Measurements from ENCODE around the gene WDR53. TPM values are rescaled to one million over a fixed set of nuclear protein-coding genes. Genes with fewer than 3 reads are reported as not detected.
"Not testable (repeated sequence)": the region's sequence is repeated elsewhere in the genome, so short reads cannot be mapped to it uniquely, and the experiment has no call there.

The WDR53 gene
- total RNA-seq, 1 experiment from 2014 or later, result 20.3 TPM

DNA sequence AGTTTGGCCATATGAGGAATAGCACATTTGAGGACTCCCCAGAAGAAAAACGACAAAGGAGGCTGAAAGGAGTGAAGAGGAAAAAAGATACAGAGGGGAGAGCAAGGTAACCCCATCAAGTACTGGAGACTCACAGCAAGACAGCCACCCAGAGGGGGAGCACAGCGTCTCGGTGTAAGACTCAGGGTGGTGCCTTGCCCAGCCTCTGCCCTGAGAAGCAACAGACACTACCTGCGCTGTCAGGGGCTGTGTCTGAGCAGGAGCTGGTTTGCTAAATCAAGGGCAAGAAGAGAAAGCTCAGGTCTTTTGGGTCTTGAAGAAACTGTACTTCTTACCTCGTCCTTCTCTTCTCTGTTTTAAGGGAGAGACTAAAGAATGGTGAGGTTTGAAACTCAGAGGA, 28.0 kb upstream of the WDR53 start:
- BruUV-seq (replicated peaks), result no TSS peak
- CTCF ChIA-PET, result interaction anchor here (0.5 to 0.9 kb wide), 2 partner anchors 68 to 93 kb away, joined by 3 read pairs; no protein-coding TSS in a partner anchor
- Mint-ChIP-seq H3K27me3 (ENCODE audit: unreplicated experiment) (peaks cover 25% of the 10 kb centered on the region), H3K4me3 (ENCODE audit: low read depth, unreplicated experiment) (no peak overlapping the region), H3K4me1 (ENCODE audit: low read depth, unreplicated experiment) (no peaks in the 10 kb centered on the region), H3K27ac (ENCODE audit: unreplicated experiment) (no peak overlapping the region), H3K9me3 (ENCODE audit: low read depth, unreplicated experiment) (no peaks in the 10 kb centered on the region), H3K36me3 (ENCODE audit: insufficient read depth, unreplicated experiment) (no peaks in the 10 kb centered on the region)
- TF ChIP-seq, protein P1, sequence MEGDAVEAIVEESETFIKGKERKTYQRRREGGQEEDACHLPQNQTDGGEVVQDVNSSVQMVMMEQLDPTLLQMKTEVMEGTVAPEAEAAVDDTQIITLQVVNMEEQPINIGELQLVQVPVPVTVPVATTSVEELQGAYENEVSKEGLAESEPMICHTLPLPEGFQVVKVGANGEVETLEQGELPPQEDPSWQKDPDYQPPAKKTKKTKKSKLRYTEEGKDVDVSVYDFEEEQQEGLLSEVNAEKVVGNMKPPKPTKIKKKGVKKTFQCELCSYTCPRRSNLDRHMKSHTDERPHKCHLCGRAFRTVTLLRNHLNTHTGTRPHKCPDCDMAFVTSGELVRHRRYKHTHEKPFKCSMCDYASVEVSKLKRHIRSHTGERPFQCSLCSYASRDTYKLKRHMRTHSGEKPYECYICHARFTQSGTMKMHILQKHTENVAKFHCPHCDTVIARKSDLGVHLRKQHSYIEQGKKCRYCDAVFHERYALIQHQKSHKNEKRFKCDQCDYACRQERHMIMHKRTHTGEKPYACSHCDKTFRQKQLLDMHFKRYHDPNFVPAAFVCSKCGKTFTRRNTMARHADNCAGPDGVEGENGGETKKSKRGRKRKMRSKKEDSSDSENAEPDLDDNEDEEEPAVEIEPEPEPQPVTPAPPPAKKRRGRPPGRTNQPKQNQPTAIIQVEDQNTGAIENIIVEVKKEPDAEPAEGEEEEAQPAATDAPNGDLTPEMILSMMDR (IDR thresholded peaks at IDR 0.05; ENCODE audit: unreplicated experiment), result no peak
- DNase-seq, result no peak
- intact Hi-C loops (cut with micrococcal nuclease; ENCODE audit: unreplicated experiment), result no loop called here

DNA sequence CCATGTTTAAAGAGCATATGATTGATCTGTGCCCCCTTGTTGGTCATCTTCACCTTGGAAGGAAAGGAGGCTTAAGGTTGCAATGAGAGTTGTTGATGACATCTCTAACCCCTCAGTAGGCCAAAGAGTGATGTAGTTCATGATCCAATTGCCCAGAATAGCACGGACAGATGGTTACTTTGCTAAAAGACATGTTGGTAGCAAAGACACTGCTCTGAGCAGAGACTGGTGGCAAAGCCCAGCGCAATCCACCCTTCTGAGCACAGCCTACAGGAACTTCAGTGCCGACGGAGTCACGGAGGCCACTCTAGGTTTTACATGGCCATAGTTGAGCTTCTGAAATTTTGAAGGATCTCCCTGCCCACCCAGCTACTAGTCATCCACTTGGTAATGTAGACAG, 21.9 kb upstream of the WDR53 start:
- Mint-ChIP-seq H3K27ac (ENCODE audit: unreplicated experiment) (no peak overlapping the region), H3K4me1 (ENCODE audit: low read depth, unreplicated experiment) (no peaks in the 10 kb centered on the region), H3K27me3 (ENCODE audit: unreplicated experiment) (no peaks in the 10 kb centered on the region), H3K9me3 (ENCODE audit: low read depth, unreplicated experiment) (no peaks in the 10 kb centered on the region), H3K36me3 (ENCODE audit: insufficient read depth, unreplicated experiment) (no peaks in the 10 kb centered on the region), H3K4me3 (ENCODE audit: low read depth, unreplicated experiment) (no peak overlapping the region)
- no TSS peak for BruUV-seq (replicated peaks)
- intact Hi-C loops (cut with micrococcal nuclease; ENCODE audit: unreplicated experiment), result no loop called here
- TF ChIP-seq, protein P1 (IDR thresholded peaks at IDR 0.05; ENCODE audit: unreplicated experiment), result no peak
- CTCF ChIA-PET, result no interaction called here
- no peak for DNase-seq

GRCh38 chr3:196585044-196585757, 16.8 kb upstream of the WDR53 start:
- TF ChIP-seq, protein P1 (IDR thresholded peaks at IDR 0.05; ENCODE audit: unreplicated experiment), result no peak
- no TSS peak for BruUV-seq (replicated peaks)
- Mint-ChIP-seq H3K4me1 (ENCODE audit: low read depth, unreplicated experiment) (no peaks in the 10 kb centered on the region), H3K27ac (ENCODE audit: unreplicated experiment) (no peak overlapping the region), H3K27me3 (ENCODE audit: unreplicated experiment) (no peaks in the 10 kb centered on the region), H3K36me3 (ENCODE audit: insufficient read depth, unreplicated experiment) (peaks cover 3% of the 10 kb centered on the region), H3K9me3 (ENCODE audit: low read depth, unreplicated experiment) (no peaks in the 10 kb centered on the region), H3K4me3 (ENCODE audit: low read depth, unreplicated experiment) (no peak overlapping the region)
- no peak for DNase-seq
- CTCF ChIA-PET, result interaction anchor here (0.5 kb wide), 1 partner anchor 92 kb away, joined by 3 read pairs; no protein-coding TSS in a partner anchor
- intact Hi-C loops (cut with micrococcal nuclease; ENCODE audit: unreplicated experiment), result no loop called here

- intact Hi-C loops (cut with micrococcal nuclease; ENCODE audit: unreplicated experiment), result no loop called here
- H3K4me3 Mint-ChIP-seq (ENCODE audit: low read depth, unreplicated experiment), result no peak overlapping the region
Observed at GRCh38 chr3:196572389-196572788, 4.0 kb upstream of the WDR53 start.

GRCh38 chr3:196570332-196570731, 2.0 kb upstream of the WDR53 start:
- H3K27me3 Mint-ChIP-seq (ENCODE audit: unreplicated experiment); CTCF ChIA-PET; intact Hi-C loops (cut with micrococcal nuclease; ENCODE audit: unreplicated experiment); H3K27ac Mint-ChIP-seq (ENCODE audit: unreplicated experiment); BruUV-seq (replicated peaks); H3K9me3 Mint-ChIP-seq (ENCODE audit: low read depth, unreplicated experiment); DNase-seq: not testable (repeated sequence)
- H3K4me1 Mint-ChIP-seq (ENCODE audit: low read depth, unreplicated experiment), result peaks cover 14% of the 10 kb centered on the region
- H3K36me3 Mint-ChIP-seq (ENCODE audit: insufficient read depth, unreplicated experiment), result peaks cover 34% of the 10 kb centered on the region
- H3K4me3 Mint-ChIP-seq (ENCODE audit: low read depth, unreplicated experiment), result peak overlapping the region; percentile 77

More at GRCh38 chr3:196572389-196572788, 4.0 kb upstream of the WDR53 start:
- CTCF ChIA-PET, result interaction anchor here (0.5 kb wide), 1 partner anchor 11 kb away, joined by 3 read pairs; no protein-coding TSS in a partner anchor
- no TSS peak for BruUV-seq (replicated peaks)
- no peaks in the 10 kb centered on the region for H3K27me3 Mint-ChIP-seq (ENCODE audit: unreplicated experiment)
- no peak for DNase-seq
- H3K36me3 Mint-ChIP-seq (ENCODE audit: insufficient read depth, unreplicated experiment), result peaks cover 29% of the 10 kb centered on the region
- H3K27ac Mint-ChIP-seq (ENCODE audit: unreplicated experiment), result no peak overlapping the region
- TF ChIP-seq, protein P1 (IDR thresholded peaks at IDR 0.05; ENCODE audit: unreplicated experiment), result no peak
- H3K4me1 Mint-ChIP-seq (ENCODE audit: low read depth, unreplicated experiment), result peaks cover 7% of the 10 kb centered on the region
- no peaks in the 10 kb centered on the region for H3K9me3 Mint-ChIP-seq (ENCODE audit: low read depth, unreplicated experiment)

Data from Calu3 (cell line).